ENCODE measurements around the gene TCAIM.

GRCh38 chr3:44395714-44396113 is 57.1 kb downstream of the TCAIM start:
- no peak for TF ChIP-seq POLR2AphosphoS5 (IDR thresholded peaks at IDR 0.05; ENCODE audit: borderline replicate concordance, low read depth, low read length)
- no peak for TF ChIP-seq EZH2 (IDR thresholded peaks at IDR 0.05)
